Stimulated activated memory B cell treated with anti-CD40 and anti-IgM and Interleukin-4, amounts not matched to agents 10 μg/mL and 1 μg/mL and 100 μg/mL, for 72 hours (primary cell): ENCODE data around the gene E2F6.
A peak's percentile ranks its signal among the peaks of the same experiment; 100 is the strongest.

Experiments
- ATAC-seq: fragments of 150-1000 bp; cut with Tn5 transposase; 2 replicates; pipeline ENCODE4 v1.10.0; 2021
- H3K27ac Mint-ChIP-seq: one replicate; pipeline ENCODE4 v1.8.0; 2022; ENCODE audit warnings: mild to moderate bottlenecking, mixed read lengths
- H3K27me3 Mint-ChIP-seq: one replicate; pipeline ENCODE4 v1.8.0; 2022; ENCODE audit warnings: mixed read lengths
- H3K36me3 Mint-ChIP-seq: one replicate; pipeline ENCODE4 v1.8.0; 2022; ENCODE audit warnings: mixed read lengths
- H3K4me1 Mint-ChIP-seq: one replicate; pipeline ENCODE4 v1.8.0; 2022; ENCODE audit warnings: mixed read lengths
- H3K4me3 Mint-ChIP-seq: one replicate; pipeline ENCODE4 v1.8.0; 2022; ENCODE audit warnings: mild to moderate bottlenecking, moderate library complexity, mixed read lengths
- H3K9me3 Mint-ChIP-seq: one replicate; pipeline ENCODE4 v1.8.0; 2022; ENCODE audit warnings: mixed read lengths

E2F6 gene

GRCh38 chr2:11404376-11405073 is 61.4 kb downstream of the E2F6 start:
- Mint-ChIP-seq H3K4me3 (no peak overlapping the region), H3K36me3 (no peaks in the 10 kb centered on the region), H3K27me3 (peaks cover 9% of the 10 kb centered on the region), H3K27ac (no peak overlapping the region), H3K9me3 (no peaks in the 10 kb centered on the region), H3K4me1 (no peaks in the 10 kb centered on the region)
- ATAC-seq: no peak

- H3K36me3 Mint-ChIP-seq: no peaks in the 10 kb centered on the region
- ATAC-seq: no peak
- H3K27ac Mint-ChIP-seq: no peak overlapping the region
- no peaks in the 10 kb centered on the region for H3K4me1 Mint-ChIP-seq
- H3K9me3 Mint-ChIP-seq: no peaks in the 10 kb centered on the region
- peaks cover 23% of the 10 kb centered on the region for H3K27me3 Mint-ChIP-seq
- H3K4me3 Mint-ChIP-seq: no peak overlapping the region
Measured at GRCh38 chr2:11402436-11402835, 63.5 kb downstream of the E2F6 start.

GRCh38 chr2:11399438-11399762 is 66.6 kb downstream of the E2F6 start:
- Mint-ChIP-seq H3K4me1 (no peaks in the 10 kb centered on the region), H3K36me3 (no peaks in the 10 kb centered on the region), H3K27me3 (peaks cover 23% of the 10 kb centered on the region), H3K27ac (no peak overlapping the region), H3K9me3 (no peaks in the 10 kb centered on the region), H3K4me3 (no peak overlapping the region)
- ATAC-seq: no peak

GRCh38 chr2:11398750-11399437 is 67.1 kb downstream of the E2F6 start:
- H3K27me3 Mint-ChIP-seq: peaks cover 23% of the 10 kb centered on the region
- H3K27ac Mint-ChIP-seq: no peak overlapping the region
- no peaks in the 10 kb centered on the region for H3K4me1 Mint-ChIP-seq
- H3K9me3 Mint-ChIP-seq: no peaks in the 10 kb centered on the region
- H3K36me3 Mint-ChIP-seq: no peaks in the 10 kb centered on the region
- ATAC-seq: no peak
- no peak overlapping the region for H3K4me3 Mint-ChIP-seq

- H3K27me3 Mint-ChIP-seq: peaks cover 23% of the 10 kb centered on the region
- no peaks in the 10 kb centered on the region for H3K4me1 Mint-ChIP-seq
- no peak overlapping the region for H3K27ac Mint-ChIP-seq
- no peak overlapping the region for H3K4me3 Mint-ChIP-seq
- ATAC-seq: no peak
- H3K36me3 Mint-ChIP-seq: no peaks in the 10 kb centered on the region
- no peaks in the 10 kb centered on the region for H3K9me3 Mint-ChIP-seq
Measured at GRCh38 chr2:11397513-11397912, 68.4 kb downstream of the E2F6 start.

- no peak overlapping the region for H3K27ac Mint-ChIP-seq
- H3K36me3 Mint-ChIP-seq: no peaks in the 10 kb centered on the region
- ATAC-seq: no peak
- H3K9me3 Mint-ChIP-seq: no peaks in the 10 kb centered on the region
- no peaks in the 10 kb centered on the region for H3K4me1 Mint-ChIP-seq
- H3K27me3 Mint-ChIP-seq: peaks cover 23% of the 10 kb centered on the region
- H3K4me3 Mint-ChIP-seq: no peak overlapping the region
Measured at GRCh38 chr2:11396467-11397445, 69.2 kb downstream of the E2F6 start.

- Mint-ChIP-seq H3K27ac (no peak overlapping the region), H3K9me3 (no peaks in the 10 kb centered on the region), H3K36me3 (no peaks in the 10 kb centered on the region), H3K27me3 (peaks cover 23% of the 10 kb centered on the region), H3K4me3 (no peak overlapping the region), H3K4me1 (no peaks in the 10 kb centered on the region)
- ATAC-seq: no peak
Measured at GRCh38 chr2:11396021-11396420, 69.9 kb downstream of the E2F6 start.

GRCh38 chr2:11395389-11395788 is 70.6 kb downstream of the E2F6 start:
- Mint-ChIP-seq H3K9me3 (no peaks in the 10 kb centered on the region), H3K27ac (peak overlapping the region; percentile 26), H3K36me3 (no peaks in the 10 kb centered on the region), H3K27me3 (peaks cover 21% of the 10 kb centered on the region), H3K4me3 (no peak overlapping the region), H3K4me1 (no peaks in the 10 kb centered on the region)
- ATAC-seq: no peak
